ENCODE measurements around the gene RPTOR.
"Not testable (repeated sequence)": the region's sequence is repeated elsewhere in the genome, so short reads cannot be mapped to it uniquely, and the experiment has no call there.

Gene RPTOR

GRCh38 chr17:80529104-80529903 is 15.3 kb upstream of the RPTOR start:
- no peak for DNase-seq (ENCODE audit: low read depth)
- TF ChIP-seq CTCF (IDR thresholded peaks at IDR 0.05; ENCODE audit: insufficient read depth, low read depth, low read length, missing control alignments): no peak
- H3K4me3 ChIP-seq (ENCODE audit: low read depth, low read length): no peak overlapping the region

- no peak for TF ChIP-seq CTCF (IDR thresholded peaks at IDR 0.05; ENCODE audit: insufficient read depth, low read depth, low read length, missing control alignments)
- DNase-seq (ENCODE audit: low read depth): no peak
These were observed 14.7 kb upstream of the RPTOR start for GRCh38 chr17:80529904-80530292.

GRCh38 chr17:80531400-80531799 is 13.2 kb upstream of the RPTOR start:
- H3K4me3 ChIP-seq (ENCODE audit: low read depth, low read length): no peak overlapping the region
- no peak for TF ChIP-seq CTCF (IDR thresholded peaks at IDR 0.05; ENCODE audit: insufficient read depth, low read depth, low read length, missing control alignments)
- no peak for DNase-seq (ENCODE audit: low read depth)

More at GRCh38 chr17:80529904-80530292, 14.7 kb upstream of the RPTOR start:
- H3K4me3 ChIP-seq (ENCODE audit: low read depth, low read length): no peak overlapping the region

GRCh38 chr17:80537386-80537785 is 7.3 kb upstream of the RPTOR start:
- not testable (repeated sequence) for H3K4me3 ChIP-seq (ENCODE audit: low read depth, low read length); DNase-seq (ENCODE audit: low read depth)

GRCh38 chr17:80538484-80538883 is 6.2 kb upstream of the RPTOR start:
- H3K4me3 ChIP-seq (ENCODE audit: low read depth, low read length): no peak overlapping the region
- no peak for TF ChIP-seq CTCF (IDR thresholded peaks at IDR 0.05; ENCODE audit: insufficient read depth, low read depth, low read length, missing control alignments)

GRCh38 chr17:80539022-80539641 is 5.5 kb upstream of the RPTOR start:
- no peak overlapping the region for H3K4me3 ChIP-seq (ENCODE audit: low read depth, low read length)
- no peak for DNase-seq (ENCODE audit: low read depth)
- TF ChIP-seq CTCF (IDR thresholded peaks at IDR 0.05; ENCODE audit: insufficient read depth, low read depth, low read length, missing control alignments): peak; percentile 2

More at GRCh38 chr17:80538484-80538883, 6.2 kb upstream of the RPTOR start:
- DNase-seq (ENCODE audit: low read depth): no peak

GRCh38 chr17:80545499-80545826 is 825 bp downstream of the RPTOR start:
- H3K4me3 ChIP-seq (ENCODE audit: low read depth, low read length): peak overlapping the region; percentile 78
- peak; percentile 4 for DNase-seq (ENCODE audit: low read depth)
- no peak for TF ChIP-seq CTCF (IDR thresholded peaks at IDR 0.05; ENCODE audit: insufficient read depth, low read depth, low read length, missing control alignments)
